NCI-H446 (cell line): ENCODE results near the gene PGPEP1.
"Not testable (repeated sequence)": the region's sequence is repeated elsewhere in the genome, so short reads cannot be mapped to it uniquely, and the experiment has no call there.

Experiments used
- DNase-seq, 2 experiments: peaks; one replicate each; lab custom pipeline; 2025; lab: John Stamatoyannopoulos, UW

The PGPEP1 gene

DNA sequence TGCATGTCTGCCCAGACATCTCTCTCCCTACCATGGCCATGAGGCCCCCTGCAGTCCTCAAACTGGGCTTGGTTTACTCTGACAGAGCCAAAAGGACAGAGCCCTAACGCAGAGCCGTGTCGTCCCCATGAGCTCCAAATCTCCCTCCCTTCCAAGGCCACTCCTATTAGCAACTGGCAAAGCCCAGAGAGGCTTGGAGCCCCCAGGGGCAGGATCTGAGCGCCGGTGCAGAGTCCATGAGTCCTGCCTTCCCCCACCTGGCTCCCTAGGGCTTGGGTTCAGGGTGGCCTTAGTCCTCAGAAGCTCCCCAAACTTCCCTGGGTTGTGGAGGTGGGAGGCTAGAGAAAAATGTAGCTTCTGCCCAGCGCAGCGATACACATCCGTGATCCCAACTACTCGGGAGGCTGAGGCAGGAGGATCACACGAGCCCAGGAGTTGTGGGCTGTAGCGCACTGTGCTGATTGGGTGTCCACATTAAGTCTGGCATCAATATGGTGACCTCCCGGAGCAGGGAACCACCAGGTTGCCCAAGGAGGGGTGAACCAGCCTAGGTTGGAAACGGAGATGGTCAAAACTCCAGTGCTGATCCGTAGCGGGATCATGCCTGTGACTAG is 7.4 kb upstream of the PGPEP1 start:
- no peak for DNase-seq

GRCh38 chr19:18333680-18334079 is 6.7 kb upstream of the PGPEP1 start:
- no peak for DNase-seq

GRCh38 chr19:18336121-18336520 is 4.3 kb upstream of the PGPEP1 start:
- DNase-seq, result no peak

GRCh38 chr19:18338541-18338940 is 1.9 kb upstream of the PGPEP1 start:
- no peak for DNase-seq

DNA sequence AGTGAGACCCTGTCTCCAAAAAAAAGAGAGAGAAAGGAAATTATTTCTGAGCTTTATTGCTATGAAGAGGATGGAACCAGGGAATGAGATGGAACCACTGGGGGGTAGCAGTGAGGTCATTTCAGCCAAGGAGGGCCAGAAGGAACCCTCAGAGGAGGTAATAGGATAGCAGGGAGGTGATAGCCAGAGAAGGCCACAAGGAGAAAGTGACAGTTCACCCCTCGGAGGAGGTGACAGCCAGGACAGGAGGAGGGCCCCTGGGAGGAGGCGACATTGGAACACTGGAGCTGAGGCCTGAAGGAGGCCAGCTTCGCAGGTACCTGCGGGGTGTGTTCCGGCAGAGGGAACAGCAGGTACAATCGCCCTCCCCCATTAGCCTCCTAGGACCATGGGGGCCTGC is 675 bp upstream of the PGPEP1 start:
- DNase-seq, result no peak

GRCh38 chr19:18340990-18341868 is 831 bp downstream of the PGPEP1 start:
- peak in 1 of 2 experiments; percentile 55 for DNase-seq

GRCh38 chr19:18342090-18342632 is 1.8 kb downstream of the PGPEP1 start:
- DNase-seq, result no peak

DNA sequence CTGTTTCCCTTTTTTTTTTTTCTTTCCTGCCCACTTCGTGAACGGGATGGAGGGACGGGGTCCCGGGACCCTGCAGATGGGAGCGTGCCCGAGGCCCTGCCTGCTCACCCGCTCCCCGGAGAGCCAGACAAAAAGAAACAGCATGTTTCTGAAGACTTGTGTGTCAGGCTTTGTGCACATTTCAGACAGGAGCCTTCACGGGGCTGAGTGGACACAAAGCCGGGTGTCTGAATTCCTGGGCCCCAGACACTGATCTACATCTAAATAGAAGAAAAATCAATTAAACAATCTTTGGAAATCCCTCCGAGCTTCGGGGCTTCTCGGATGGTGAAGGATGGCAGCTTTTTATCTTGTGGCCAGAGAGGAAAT is 4.2 kb downstream of the PGPEP1 start:
- DNase-seq, result no peak

- DNase-seq, result no peak
These were observed 4.9 kb downstream of the PGPEP1 start for GRCh38 chr19:18345296-18345695.

DNA sequence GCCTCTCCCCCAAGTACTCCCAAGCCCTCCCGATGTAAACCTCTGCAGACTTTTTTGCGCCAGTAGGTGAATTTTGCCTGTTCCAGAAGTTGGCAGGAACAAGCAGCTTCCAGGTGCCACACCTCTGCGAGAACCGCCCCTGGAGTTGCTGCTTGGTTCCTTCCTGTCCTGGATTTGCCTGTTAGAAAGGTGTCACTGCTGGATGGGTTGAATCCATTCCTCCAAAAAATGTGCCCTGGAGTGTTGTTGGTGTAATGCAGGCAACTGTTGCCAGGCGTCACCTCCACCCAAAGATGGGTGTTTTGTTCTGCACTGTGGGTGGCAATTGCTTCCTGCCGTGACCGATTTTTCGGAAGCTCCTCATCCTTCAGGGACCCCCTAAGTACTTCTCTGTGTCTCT is 5.7 kb downstream of the PGPEP1 start:
- no peak for DNase-seq

DNA sequence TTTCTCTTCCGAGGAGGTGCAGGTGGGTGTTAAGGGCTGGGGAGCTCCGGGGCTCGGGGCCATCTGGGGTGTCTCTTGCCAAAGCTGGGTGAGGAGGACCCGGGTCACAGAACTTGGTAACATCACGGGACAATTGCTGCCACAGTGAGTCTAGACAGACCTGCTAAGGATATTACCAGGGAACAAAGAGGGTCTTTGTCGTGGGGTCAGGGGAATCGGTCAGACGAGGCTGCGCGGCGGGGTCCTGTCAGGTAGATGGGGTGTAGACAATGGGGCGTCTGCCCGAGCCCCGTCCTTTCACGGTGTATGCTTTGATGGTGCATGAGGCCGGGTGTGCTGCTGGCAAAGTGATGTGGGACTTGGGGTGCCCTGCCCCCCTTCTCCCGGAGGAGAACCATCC is 7.8 kb downstream of the PGPEP1 start:
- DNase-seq, result no peak

GRCh38 chr19:18348818-18349339 is 8.5 kb downstream of the PGPEP1 start:
- DNase-seq, result not testable (repeated sequence)

DNA sequence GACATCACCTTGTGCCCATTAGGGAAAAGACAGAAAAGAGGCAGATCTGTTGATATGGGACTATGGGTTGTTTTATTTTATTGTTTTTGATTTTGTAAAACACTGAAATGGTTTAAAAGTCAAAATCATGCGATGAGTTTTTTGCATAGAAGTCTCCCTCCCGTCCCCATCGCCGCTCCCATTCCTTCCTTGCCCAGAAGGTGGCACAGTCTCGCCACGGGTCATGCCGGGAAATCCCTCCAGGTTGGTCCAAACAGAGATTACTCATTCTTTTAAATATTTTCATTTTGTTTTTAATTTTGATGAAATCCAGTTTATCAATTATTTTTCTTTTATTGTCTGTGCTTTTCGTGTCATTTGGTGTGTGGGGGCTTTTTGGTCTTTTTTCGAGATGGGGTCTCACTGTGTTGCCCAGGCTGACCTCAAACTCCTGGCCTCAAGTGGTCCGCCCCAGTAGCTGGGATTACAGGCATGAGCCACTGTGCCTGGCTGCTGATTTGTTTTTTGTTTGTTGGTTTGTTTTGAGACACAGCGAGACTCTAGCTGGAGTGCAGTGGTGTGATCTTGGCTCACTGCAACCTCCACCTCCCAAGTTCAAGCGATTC is 9.2 kb downstream of the PGPEP1 start:
- peak; percentile 5 to 26 for DNase-seq

GRCh38 chr19:18350490-18350889 is 10.1 kb downstream of the PGPEP1 start:
- no peak for DNase-seq

GRCh38 chr19:18351544-18351943 is 11.1 kb downstream of the PGPEP1 start:
- no peak for DNase-seq

DNA sequence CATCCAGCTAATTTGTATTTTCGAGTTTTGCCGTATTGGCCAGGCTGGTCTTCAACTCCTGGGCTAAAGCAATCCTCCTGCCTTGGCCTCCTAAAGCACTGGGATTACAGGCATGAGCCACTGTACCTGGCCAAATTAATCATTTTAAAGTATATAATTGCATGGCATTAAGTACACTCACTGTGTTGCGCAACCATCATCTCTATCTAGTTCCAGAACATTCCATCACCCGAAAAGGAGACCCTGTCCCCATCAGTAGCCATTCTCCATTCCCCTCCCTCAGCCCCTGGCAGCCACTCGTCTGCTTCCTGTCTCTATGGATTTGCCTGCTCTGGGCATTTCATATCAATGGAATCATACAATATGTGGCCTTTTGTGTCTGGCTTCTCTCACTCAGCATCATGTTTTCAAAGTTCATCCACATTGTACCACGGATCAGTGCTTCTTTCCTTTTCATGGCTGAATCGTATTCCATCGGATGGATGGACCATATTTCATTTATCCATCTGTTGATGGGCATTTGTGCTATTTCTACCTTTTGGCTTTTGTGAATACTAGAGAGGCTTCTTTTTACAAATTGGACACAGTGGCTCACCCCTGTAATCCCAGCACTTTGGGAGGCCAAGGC is 13.1 kb downstream of the PGPEP1 start:
- no peak for DNase-seq

- not testable (repeated sequence) for DNase-seq
These were observed 14.3 kb downstream of the PGPEP1 start for GRCh38 chr19:18354743-18355142.

DNA sequence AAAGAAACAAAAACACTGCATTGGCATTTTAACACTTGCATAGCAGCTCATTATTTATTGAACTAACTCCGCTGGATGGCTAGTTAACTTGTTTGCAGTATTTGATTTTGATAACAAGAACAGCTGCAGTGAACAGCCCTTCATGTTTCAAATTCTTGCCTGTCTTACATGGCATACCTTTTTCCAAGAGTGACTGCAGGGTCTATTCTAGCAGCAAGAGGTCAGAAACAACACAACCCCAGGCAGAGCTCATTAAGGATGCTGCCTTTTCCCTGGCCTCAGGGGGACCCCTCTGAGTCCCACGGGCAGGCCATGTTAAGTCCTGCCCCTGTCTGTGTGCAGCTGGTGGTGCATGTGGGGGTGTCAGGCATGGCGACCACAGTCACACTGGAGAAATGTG is 16.6 kb downstream of the PGPEP1 start:
- DNase-seq, result no peak

- DNase-seq, result no peak
These were observed 21.2 kb downstream of the PGPEP1 start for GRCh38 chr19:18361646-18362045.

- no peak for DNase-seq
These were observed 22.6 kb downstream of the PGPEP1 start for GRCh38 chr19:18362934-18363542.

DNA sequence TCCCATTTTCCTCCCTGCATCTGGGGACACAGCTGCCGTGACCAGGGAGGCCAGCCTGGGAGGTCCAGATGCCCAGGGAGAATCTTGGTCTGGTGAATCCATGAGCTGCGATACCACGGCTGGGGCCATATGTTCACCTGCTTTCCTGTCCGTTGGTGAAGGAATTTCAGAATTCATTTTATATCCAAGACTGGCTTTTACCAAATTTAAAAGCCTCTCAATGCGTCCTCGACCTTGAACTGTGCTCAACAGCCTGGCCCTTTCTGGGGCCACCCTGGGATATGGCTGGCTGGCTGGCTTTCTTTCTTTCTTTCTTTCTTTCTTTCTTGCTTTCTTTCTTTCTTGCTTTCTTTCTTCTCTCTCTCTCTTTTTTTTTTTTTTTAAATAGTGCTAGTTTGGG is 23.4 kb downstream of the PGPEP1 start:
- no peak for DNase-seq
